Mucosa of rectum (tissue), 2 donors: ENCODE measurements around the gene MC3R.

ENCODE experiments used
- H3K27ac ChIP-seq, 2 donors: one replicate each; pipeline ENCODE4 v1.7.0; 2013; ENCODE audit warnings: inconsistent platforms in 2 of 2, low read depth in 2 of 2, low read length in 2 of 2
- H3K27me3 ChIP-seq, 2 donors: one replicate each; pipeline ENCODE4 v1.7.0; 2013; ENCODE audit warnings: low read length in 2 of 2; ENCODE audit not compliant: control insufficient read depth in 2 of 2, insufficient read depth in 2 of 2
- H3K36me3 ChIP-seq, 2 donors: one replicate each; pipeline ENCODE4 v1.7.0; 2013; ENCODE audit warnings: low read length in 2 of 2; ENCODE audit not compliant: control insufficient read depth in 2 of 2, insufficient read depth in 2 of 2
- H3K4me1 ChIP-seq, 2 donors: one replicate each; pipeline ENCODE4 v1.7.0; 2013; ENCODE audit warnings: low read length in 2 of 2, mild to moderate bottlenecking in 1 of 2; ENCODE audit not compliant: control insufficient read depth in 2 of 2, insufficient read depth in 2 of 2
- H3K4me3 ChIP-seq, 2 donors: one replicate each; pipeline ENCODE4 v1.7.0; 2013; ENCODE audit warnings: low read length in 2 of 2
- H3K9ac ChIP-seq, 2 donors: one replicate each; pipeline ENCODE4 v1.7.0; 2013; ENCODE audit warnings: low read length in 2 of 2, low read depth in 1 of 2, mild to moderate bottlenecking in 1 of 2
- H3K9me3 ChIP-seq, 2 donors: one replicate each; pipeline ENCODE4 v1.7.0; 2013; ENCODE audit warnings: low read length in 2 of 2; ENCODE audit not compliant: control insufficient read depth in 2 of 2
- donor health status: healthy.
- donor health status: Normal muscosa, but diverticular disease.

The MC3R gene

DNA sequence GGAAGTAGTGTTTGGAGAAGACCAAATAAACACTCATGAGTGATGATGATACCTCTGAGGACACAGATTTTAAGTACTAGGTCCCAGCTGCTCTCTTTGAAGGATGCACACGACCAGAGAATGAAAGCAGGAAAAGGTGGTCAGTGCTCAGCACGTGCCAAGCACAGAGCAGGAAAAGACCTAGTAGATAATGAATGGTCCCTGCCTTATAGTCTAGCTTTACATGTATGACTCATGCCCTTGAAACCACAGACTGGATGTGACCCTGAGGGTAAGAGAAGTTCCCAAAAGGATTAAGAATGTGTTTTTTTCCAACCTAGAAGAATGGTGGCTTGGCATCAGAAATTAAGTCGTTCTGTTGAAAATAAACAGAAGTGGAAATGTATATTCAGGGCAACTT, 2.8 kb upstream of the MC3R start:
- Histone ChIP-seq H3K9ac (no peak overlapping the region), H3K4me1 (no peaks in the 10 kb centered on the region), H3K27me3 (peaks cover 5 to 12% of the 10 kb centered on the region in 2 donors), H3K9me3 (no peaks in the 10 kb centered on the region), H3K27ac (no peak overlapping the region), H3K4me3 (no peak overlapping the region), H3K36me3 (no peaks in the 10 kb centered on the region)

DNA sequence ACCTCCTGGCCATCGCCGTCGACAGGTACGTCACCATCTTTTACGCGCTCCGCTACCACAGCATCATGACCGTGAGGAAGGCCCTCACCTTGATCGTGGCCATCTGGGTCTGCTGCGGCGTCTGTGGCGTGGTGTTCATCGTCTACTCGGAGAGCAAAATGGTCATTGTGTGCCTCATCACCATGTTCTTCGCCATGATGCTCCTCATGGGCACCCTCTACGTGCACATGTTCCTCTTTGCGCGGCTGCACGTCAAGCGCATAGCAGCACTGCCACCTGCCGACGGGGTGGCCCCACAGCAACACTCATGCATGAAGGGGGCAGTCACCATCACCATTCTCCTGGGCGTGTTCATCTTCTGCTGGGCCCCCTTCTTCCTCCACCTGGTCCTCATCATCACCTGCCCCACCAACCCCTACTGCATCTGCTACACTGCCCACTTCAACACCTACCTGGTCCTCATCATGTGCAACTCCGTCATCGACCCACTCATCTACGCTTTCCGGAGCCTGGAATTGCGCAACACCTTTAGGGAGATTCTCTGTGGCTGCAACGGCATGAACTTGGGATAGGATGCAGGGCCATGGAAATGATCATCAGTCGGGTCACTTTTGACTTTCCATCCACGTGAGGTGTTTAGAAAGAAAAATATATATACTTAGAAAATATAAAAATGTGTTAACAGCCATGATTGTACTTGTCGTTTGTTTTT, 868 bp downstream of the MC3R start:
- Histone ChIP-seq H3K9me3 (no peaks in the 10 kb centered on the region), H3K4me3 (no peak overlapping the region), H3K36me3 (no peaks in the 10 kb centered on the region), H3K27me3 (peaks cover 9 to 19% of the 10 kb centered on the region in 2 donors), H3K9ac (no peak overlapping the region), H3K27ac (no peak overlapping the region), H3K4me1 (no peaks in the 10 kb centered on the region)

DNA sequence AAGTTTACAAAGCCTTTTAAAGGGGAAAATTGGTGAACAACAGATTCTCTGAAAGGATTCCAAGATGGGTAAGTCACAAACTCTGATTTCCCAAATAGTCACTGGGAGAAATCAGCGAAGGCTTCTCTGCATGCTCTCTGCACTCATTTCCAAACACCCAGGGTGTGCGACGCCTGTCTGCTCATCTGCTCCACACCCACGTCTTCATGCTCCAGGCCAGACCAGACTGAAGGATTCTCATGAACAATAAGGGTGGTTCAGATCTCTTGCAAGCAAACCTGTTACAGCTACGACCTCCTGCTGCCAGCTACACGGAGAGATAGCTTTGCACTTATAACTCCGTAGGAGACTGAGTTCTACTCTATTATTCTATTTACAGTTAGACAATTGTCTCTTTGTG, 1.4 kb downstream of the MC3R start:
- Histone ChIP-seq H3K9ac (no peak overlapping the region), H3K27ac (no peak overlapping the region), H3K36me3 (no peaks in the 10 kb centered on the region), H3K4me1 (no peaks in the 10 kb centered on the region), H3K9me3 (no peaks in the 10 kb centered on the region), H3K4me3 (no peak overlapping the region), H3K27me3 (peaks cover 9 to 19% of the 10 kb centered on the region in 2 donors)

DNA sequence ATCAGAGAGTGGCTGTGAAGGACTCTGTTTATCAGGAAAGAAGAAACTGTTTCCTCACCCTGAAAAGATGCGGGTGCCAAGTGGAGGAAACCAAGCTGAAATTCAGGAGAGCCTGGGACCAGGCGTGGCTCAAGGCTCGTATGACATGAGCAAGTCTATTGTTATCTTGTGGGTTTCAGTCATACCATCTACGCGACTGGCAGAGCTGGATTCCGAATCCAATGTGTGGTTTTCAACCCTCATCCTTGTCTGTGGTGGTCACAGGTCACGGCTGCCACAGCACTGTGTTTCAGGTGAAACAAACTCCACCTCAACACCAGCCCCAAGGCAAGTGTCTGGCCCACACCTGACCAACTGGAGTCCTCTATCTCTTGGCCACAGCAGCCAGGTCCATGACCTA, 9.1 kb downstream of the MC3R start:
- H3K9me3 ChIP-seq, result no peaks in the 10 kb centered on the region
- H3K27ac ChIP-seq, result no peak overlapping the region
- H3K27me3 ChIP-seq, result peaks cover 0 to 3% of the 10 kb centered on the region in 2 donors
- H3K4me1 ChIP-seq, result no peaks in the 10 kb centered on the region
- no peak overlapping the region for H3K9ac ChIP-seq
- H3K36me3 ChIP-seq, result no peaks in the 10 kb centered on the region
- no peak overlapping the region for H3K4me3 ChIP-seq

DNA sequence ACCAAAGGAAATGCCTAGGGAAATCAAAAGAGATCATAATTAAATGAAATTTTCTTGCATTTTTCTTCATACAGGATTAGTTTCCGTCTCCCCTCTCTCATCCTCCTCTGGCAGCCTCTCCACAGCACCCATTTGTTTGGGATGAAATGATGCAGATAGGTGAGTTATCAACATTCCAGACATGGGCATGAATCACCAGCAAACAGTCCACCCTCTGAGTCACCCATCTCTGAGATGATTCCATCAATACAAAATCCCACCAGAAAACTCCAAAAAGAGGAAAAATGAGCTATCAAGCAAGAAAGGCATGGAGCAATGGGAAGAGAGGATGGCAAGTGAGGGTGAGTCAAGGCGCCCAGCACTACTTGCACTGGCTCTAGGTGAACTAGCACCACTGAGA, 11.4 kb downstream of the MC3R start:
- H3K9me3 ChIP-seq, result no peaks in the 10 kb centered on the region
- no peaks in the 10 kb centered on the region for H3K27me3 ChIP-seq
- H3K27ac ChIP-seq, result no peak overlapping the region
- H3K9ac ChIP-seq, result no peak overlapping the region
- no peak overlapping the region for H3K4me3 ChIP-seq
- no peaks in the 10 kb centered on the region for H3K4me1 ChIP-seq
- no peaks in the 10 kb centered on the region for H3K36me3 ChIP-seq

DNA sequence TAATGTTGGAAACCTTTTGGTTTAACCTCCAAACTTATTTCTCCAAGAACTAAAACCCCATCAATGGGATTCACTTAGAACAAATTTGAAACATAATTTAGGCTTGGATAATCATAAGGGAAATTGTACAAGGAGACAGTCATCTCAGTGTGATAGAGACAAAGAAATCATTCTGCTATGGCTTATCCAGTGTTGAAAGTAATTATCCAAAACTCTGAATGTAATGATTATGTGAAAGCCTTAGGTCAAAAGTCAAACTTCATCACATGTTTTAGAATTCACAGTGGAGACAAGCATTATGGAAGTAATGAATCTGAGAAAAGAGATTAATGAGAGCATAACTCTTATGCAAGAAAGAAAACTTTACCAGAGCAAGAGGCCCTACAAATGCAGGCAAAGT, 20.0 kb downstream of the MC3R start:
- Histone ChIP-seq H3K9me3 (no peaks in the 10 kb centered on the region), H3K9ac (no peak overlapping the region), H3K27me3 (no peaks in the 10 kb centered on the region), H3K27ac (no peak overlapping the region), H3K4me1 (no peaks in the 10 kb centered on the region), H3K36me3 (no peaks in the 10 kb centered on the region), H3K4me3 (no peak overlapping the region)

DNA sequence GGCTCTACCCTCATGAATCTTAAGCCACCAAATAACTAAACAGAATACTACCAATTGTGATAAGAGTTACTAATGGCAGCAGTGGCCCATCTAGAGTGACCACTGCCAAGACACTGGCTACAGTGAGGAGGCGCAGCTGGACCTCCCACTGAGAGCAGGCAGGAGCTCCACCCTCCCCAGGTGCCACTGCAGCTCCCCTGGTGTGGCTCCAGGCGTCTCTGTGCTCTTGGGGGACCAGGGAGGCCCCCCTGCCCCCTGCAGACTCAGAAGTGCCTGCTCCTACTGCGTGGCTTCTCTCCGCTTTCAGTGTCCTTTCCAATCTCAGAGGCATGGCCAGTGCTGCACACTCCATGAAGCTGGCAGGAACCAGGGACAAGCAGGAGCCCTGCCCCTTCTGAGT, 23.4 kb downstream of the MC3R start:
- H3K4me1 ChIP-seq, result no peaks in the 10 kb centered on the region
- no peaks in the 10 kb centered on the region for H3K36me3 ChIP-seq
- H3K9me3 ChIP-seq, result no peaks in the 10 kb centered on the region

DNA sequence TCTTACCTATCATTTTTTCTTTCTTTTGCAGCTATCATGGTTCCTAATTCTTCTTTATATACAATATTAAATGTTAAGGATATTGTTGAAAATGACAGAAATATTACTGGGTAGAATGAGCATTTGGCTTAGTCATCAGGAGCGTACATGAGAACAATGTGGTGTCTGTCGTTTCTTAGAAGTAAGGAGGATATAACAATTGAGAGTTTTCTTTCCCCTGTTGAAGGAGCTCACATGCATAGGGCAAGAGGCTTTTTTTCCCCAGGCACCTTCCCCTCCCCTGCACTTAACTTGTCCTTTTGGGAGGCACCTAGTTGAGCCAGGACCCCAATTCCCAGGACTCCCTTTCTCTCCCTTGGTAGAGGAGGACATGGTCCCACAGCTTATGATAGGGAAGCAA, 25.0 kb downstream of the MC3R start:
- Histone ChIP-seq H3K9me3 (no peaks in the 10 kb centered on the region), H3K27me3 (no peaks in the 10 kb centered on the region), H3K27ac (no peak overlapping the region), H3K4me1 (no peaks in the 10 kb centered on the region), H3K36me3 (no peaks in the 10 kb centered on the region), H3K9ac (no peak overlapping the region), H3K4me3 (no peak overlapping the region)

More for the DNA sequence above, 23.4 kb downstream of the MC3R start:
- Histone ChIP-seq H3K27ac (no peak overlapping the region), H3K9ac (no peak overlapping the region), H3K4me3 (no peak overlapping the region), H3K27me3 (no peaks in the 10 kb centered on the region)

DNA sequence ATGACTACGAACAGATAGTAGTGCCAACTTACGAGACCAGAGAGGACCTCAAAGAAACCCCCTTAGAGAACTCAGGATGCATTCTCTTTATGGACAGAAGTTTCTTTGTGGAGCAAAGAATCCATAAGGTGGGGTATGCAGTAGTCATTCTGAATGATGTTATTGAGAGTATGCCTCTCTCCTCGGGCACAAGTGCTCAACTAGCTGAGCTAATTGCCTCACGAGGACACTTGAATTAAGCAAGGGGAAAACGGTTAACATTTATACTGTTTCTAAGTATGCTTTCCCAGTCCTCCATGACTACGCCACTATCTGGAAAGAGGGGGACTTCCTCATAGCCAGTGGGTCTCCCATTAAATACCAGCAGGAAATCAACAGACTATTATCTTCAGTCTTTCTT, 25.6 kb downstream of the MC3R start:
- no peaks in the 10 kb centered on the region for H3K9me3 ChIP-seq
- no peaks in the 10 kb centered on the region for H3K36me3 ChIP-seq
- H3K4me1 ChIP-seq, result no peaks in the 10 kb centered on the region
- H3K27ac ChIP-seq, result no peak overlapping the region
- no peaks in the 10 kb centered on the region for H3K27me3 ChIP-seq
- H3K4me3 ChIP-seq, result no peak overlapping the region
- no peak overlapping the region for H3K9ac ChIP-seq

DNA sequence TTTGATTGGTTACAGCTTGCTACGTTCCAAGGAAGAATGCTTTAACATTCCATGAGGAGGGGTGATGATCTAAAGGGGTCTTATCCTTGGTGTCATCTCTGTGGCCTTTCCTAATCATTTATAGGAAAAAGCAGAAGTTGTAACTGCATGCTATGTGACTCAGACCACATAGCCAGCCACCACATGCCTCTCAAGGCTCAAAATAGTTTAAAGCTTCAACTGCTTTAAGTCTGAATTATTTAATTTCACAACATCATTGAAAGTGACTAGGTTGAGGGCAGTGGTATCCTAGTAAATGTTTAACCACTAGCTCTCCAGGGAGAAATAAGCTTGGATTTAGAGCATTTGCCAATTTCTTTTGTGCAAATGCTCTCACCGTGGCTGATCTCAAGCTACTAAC, 29.7 kb downstream of the MC3R start:
- no peaks in the 10 kb centered on the region for H3K27me3 ChIP-seq
- H3K4me3 ChIP-seq, result no peak overlapping the region
- H3K36me3 ChIP-seq, result no peaks in the 10 kb centered on the region
- no peaks in the 10 kb centered on the region for H3K9me3 ChIP-seq
- H3K27ac ChIP-seq, result no peak overlapping the region
- no peaks in the 10 kb centered on the region for H3K4me1 ChIP-seq
- H3K9ac ChIP-seq, result no peak overlapping the region

DNA sequence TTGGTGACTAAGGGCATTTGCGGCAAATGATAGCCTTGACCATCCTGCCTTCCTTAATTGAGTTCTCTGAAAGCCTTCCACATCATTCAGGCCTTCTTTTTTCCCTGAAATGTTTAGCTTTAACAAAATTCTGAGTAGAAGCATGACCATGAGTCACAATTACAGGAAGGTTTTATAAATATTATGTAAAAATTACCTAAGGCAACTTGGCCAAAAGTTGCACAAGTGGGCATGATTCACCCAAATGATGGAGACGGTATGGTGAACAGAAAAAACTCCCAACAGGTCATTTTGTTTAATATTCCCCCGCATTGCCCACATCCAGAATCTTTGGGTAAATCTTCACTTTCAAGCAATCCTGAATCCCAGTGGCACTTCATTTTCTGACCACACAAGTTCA, 37.0 kb downstream of the MC3R start:
- no peak overlapping the region for H3K27ac ChIP-seq
- no peaks in the 10 kb centered on the region for H3K36me3 ChIP-seq
- H3K9ac ChIP-seq, result no peak overlapping the region
- no peaks in the 10 kb centered on the region for H3K27me3 ChIP-seq
- no peaks in the 10 kb centered on the region for H3K4me1 ChIP-seq
- no peak overlapping the region for H3K4me3 ChIP-seq
- H3K9me3 ChIP-seq, result no peaks in the 10 kb centered on the region
